Fibroblast of lung (primary cell): ENCODE measurements around the gene PCDH9. TPM values are rescaled to one million over a fixed set of nuclear protein-coding genes. Genes with fewer than 3 reads are reported as not detected.

Experiments used
- DNase-seq, 2 donors: peaks; one replicate each; pipeline versions ENCODE4 v3.0.0 to v3.0.0-alpha.2; 2010; ENCODE audit warnings: low read depth in 2 of 2
- H2AFZ ChIP-seq: 2 replicates; pipeline ENCODE4 v1.5.1; 2012; ENCODE audit warnings: low read length, control low read depth, inconsistent platforms
- H3K27ac ChIP-seq: 2 replicates; pipeline ENCODE4 v1.5.1; 2011; ENCODE audit warnings: low read length, control low read depth; ENCODE audit not compliant: insufficient read depth
- H3K27me3 ChIP-seq: 2 replicates; pipeline ENCODE4 v1.5.1; 2011; ENCODE audit warnings: mild to moderate bottlenecking, low read length; ENCODE audit not compliant: control insufficient read depth, insufficient read depth
- H3K36me3 ChIP-seq: 2 replicates; pipeline ENCODE4 v1.5.1; 2011; ENCODE audit warnings: low read length; ENCODE audit not compliant: control insufficient read depth, insufficient read depth
- H3K4me1 ChIP-seq: 2 replicates; pipeline ENCODE4 v1.5.1; 2011; ENCODE audit warnings: low read length; ENCODE audit not compliant: control insufficient read depth, insufficient read depth; ENCODE audit errors: extremely low read depth
- H3K4me2 ChIP-seq: 2 replicates; pipeline ENCODE4 v1.5.1; 2011; ENCODE audit warnings: low read length, control low read depth; ENCODE audit not compliant: insufficient read depth; ENCODE audit errors: extremely low read depth
- H3K4me3 ChIP-seq, 4 experiments: fragments of 200-600 bp in 1 of 4; sonication (generic) in 1 of 4; replicated peaks in 1 of 4; 2 replicates each; pipeline ENCODE4 v1.5.1; 2011 to 2016; ENCODE audit warnings: low read length in 4 of 4, low read depth in 3 of 4, mild to moderate bottlenecking in 3 of 4, control low read depth in 2 of 4, inconsistent platforms in 1 of 4, mixed read lengths in 1 of 4; ENCODE audit not compliant: insufficient read depth in 1 of 4; ENCODE audit errors: control extremely low read depth in 1 of 4
- H3K79me2 ChIP-seq: 2 replicates; pipeline ENCODE4 v1.5.1; 2012; ENCODE audit warnings: mild to moderate bottlenecking, low read length, inconsistent platforms; ENCODE audit not compliant: control insufficient read depth, insufficient read depth
- H3K9ac ChIP-seq: 2 replicates; pipeline ENCODE4 v1.5.1; 2011; ENCODE audit warnings: mild to moderate bottlenecking, low read length, control low read depth; ENCODE audit not compliant: insufficient read depth
- H3K9me3 ChIP-seq: 2 replicates; pipeline ENCODE4 v1.5.1; 2012; ENCODE audit warnings: low read depth, low read length; ENCODE audit not compliant: control insufficient read depth, insufficient read depth
- H4K20me1 ChIP-seq: 2 replicates; pipeline ENCODE4 v1.5.1; 2011; ENCODE audit warnings: low read length; ENCODE audit not compliant: control insufficient read depth, insufficient read depth; ENCODE audit errors: extremely low read depth
- EZH2 ChIP-seq: IDR thresholded peaks from 2 replicates; pipeline ENCODE4 v1.5.1; 2012; ENCODE audit warnings: low read length, control low read depth, mild to moderate bottlenecking; ENCODE audit errors: missing control alignments
- polyA plus RNA-seq, 2 donors: library from polyadenylated mRNA; depleted of rRNA in 1 of 2; stranded (reverse) in 1 of 2; unstranded in 1 of 2; fragments of >200 nt; gene quantifications; 2 replicates each; pipeline ENCODE4 v1.2.1, GENCODE V29; 2011 to 2012; ENCODE audit warnings: missing spikeins in 1 of 2
- total RNA-seq: library from RNA; depleted of rRNA; stranded (reverse); fragments of >200 nt; gene quantifications from 2 replicates; pipeline ENCODE4 v1.2.1, GENCODE V29; 2014
- TF ChIP-seq, protein P1 (sequence below), 2 donors: IDR thresholded peaks in 1 of 2; conservative IDR thresholded peaks in 1 of 2; 1 replicate in 1 of 2; 2 replicates in 1 of 2; pipeline ENCODE4 v1.5.1; 2011 to 2012; ENCODE audit warnings: low read length in 2 of 2, control low read depth in 1 of 2, inconsistent platforms in 1 of 2, low read depth in 1 of 2, mild to moderate bottlenecking in 1 of 2

Gene PCDH9
- total and polyA plus RNA-seq, 2 donors (not counting 1 experiment from before 2014, with no cell fraction given) = 0.50 to 0.67 TPM

GRCh38 chr13:67118277-67118676 lies 111.9 kb downstream of the PCDH9 start:
- Histone ChIP-seq H3K4me2 (no peak overlapping the region), H3K4me1 (no peaks in the 10 kb centered on the region), H3K9ac (no peak overlapping the region), H4K20me1 (no peaks in the 10 kb centered on the region), H3K79me2 (no peaks in the 10 kb centered on the region), H2AFZ (no peak overlapping the region), H3K27me3 (no peaks in the 10 kb centered on the region), H3K36me3 (no peaks in the 10 kb centered on the region), H3K27ac (no peak overlapping the region), H3K9me3 (no peaks in the 10 kb centered on the region), H3K4me3 (no peak overlapping the region)
- DNase-seq = no peak
- no peak for TF ChIP-seq EZH2
- TF ChIP-seq, protein P1, sequence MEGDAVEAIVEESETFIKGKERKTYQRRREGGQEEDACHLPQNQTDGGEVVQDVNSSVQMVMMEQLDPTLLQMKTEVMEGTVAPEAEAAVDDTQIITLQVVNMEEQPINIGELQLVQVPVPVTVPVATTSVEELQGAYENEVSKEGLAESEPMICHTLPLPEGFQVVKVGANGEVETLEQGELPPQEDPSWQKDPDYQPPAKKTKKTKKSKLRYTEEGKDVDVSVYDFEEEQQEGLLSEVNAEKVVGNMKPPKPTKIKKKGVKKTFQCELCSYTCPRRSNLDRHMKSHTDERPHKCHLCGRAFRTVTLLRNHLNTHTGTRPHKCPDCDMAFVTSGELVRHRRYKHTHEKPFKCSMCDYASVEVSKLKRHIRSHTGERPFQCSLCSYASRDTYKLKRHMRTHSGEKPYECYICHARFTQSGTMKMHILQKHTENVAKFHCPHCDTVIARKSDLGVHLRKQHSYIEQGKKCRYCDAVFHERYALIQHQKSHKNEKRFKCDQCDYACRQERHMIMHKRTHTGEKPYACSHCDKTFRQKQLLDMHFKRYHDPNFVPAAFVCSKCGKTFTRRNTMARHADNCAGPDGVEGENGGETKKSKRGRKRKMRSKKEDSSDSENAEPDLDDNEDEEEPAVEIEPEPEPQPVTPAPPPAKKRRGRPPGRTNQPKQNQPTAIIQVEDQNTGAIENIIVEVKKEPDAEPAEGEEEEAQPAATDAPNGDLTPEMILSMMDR (conservative IDR thresholded peaks at IDR 0.05 in 1 of 2, IDR thresholded peaks at IDR 0.05 in 1 of 2; ENCODE audit: low read depth in 1 of 2, low read length in 2 of 2) = no peak

DNA sequence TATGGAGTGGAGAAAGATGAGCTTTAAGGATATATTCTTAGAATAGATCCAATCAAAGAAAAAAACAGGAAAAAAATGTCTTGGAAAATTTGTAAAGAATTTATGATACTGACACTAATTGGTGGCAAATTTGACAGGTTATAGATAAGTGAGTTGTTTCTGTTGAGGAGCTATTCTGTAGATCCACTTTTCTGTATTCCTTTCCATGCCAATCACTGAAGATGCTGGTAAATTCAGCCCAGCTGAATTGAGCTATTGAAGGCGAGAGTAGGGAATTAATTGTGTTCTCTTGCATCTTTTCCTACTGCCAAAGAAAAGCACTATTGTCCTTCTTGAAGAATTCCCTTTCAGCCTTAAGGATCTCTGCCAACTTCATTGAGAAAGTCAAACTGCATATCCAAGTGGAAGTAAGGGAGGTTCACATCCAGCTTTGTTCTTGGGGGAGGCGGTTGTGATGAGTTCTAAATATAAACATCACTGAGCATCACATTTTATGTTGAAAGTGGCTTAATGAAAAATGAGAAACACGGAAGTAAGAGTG lies 113.1 kb downstream of the PCDH9 start:
- Histone ChIP-seq H4K20me1 (no peaks in the 10 kb centered on the region), H3K36me3 (no peaks in the 10 kb centered on the region), H3K4me2 (no peak overlapping the region), H3K9ac (no peak overlapping the region), H3K4me1 (no peaks in the 10 kb centered on the region), H2AFZ (no peak overlapping the region), H3K79me2 (no peaks in the 10 kb centered on the region), H3K9me3 (no peaks in the 10 kb centered on the region), H3K27me3 (no peaks in the 10 kb centered on the region), H3K27ac (no peak overlapping the region), H3K4me3 (no peak overlapping the region)
- TF ChIP-seq EZH2 = no peak
- TF ChIP-seq, protein P1 (conservative IDR thresholded peaks at IDR 0.05 in 1 of 2, IDR thresholded peaks at IDR 0.05 in 1 of 2; ENCODE audit: low read depth in 1 of 2, low read length in 2 of 2) = no peak
- no peak for DNase-seq

- Histone ChIP-seq H3K9me3 (no peaks in the 10 kb centered on the region), H3K27ac (no peak overlapping the region), H3K79me2 (no peaks in the 10 kb centered on the region), H3K36me3 (no peaks in the 10 kb centered on the region), H2AFZ (no peak overlapping the region), H4K20me1 (no peaks in the 10 kb centered on the region), H3K27me3 (no peaks in the 10 kb centered on the region), H3K4me2 (no peak overlapping the region), H3K4me1 (no peaks in the 10 kb centered on the region), H3K4me3 (no peak overlapping the region), H3K9ac (no peak overlapping the region)
- no peak for TF ChIP-seq EZH2
- TF ChIP-seq, protein P1 (conservative IDR thresholded peaks at IDR 0.05 in 1 of 2, IDR thresholded peaks at IDR 0.05 in 1 of 2; ENCODE audit: low read depth in 1 of 2, low read length in 2 of 2) = no peak
- DNase-seq = no peak
Measured at GRCh38 chr13:67107979-67108378, 122.2 kb downstream of the PCDH9 start.
